ENCODE measurements around the gene FREM3.
"Not testable (repeated sequence)": the region's sequence is repeated elsewhere in the genome, so short reads cannot be mapped to it uniquely, and the experiment has no call there.

FREM3 gene

DNA sequence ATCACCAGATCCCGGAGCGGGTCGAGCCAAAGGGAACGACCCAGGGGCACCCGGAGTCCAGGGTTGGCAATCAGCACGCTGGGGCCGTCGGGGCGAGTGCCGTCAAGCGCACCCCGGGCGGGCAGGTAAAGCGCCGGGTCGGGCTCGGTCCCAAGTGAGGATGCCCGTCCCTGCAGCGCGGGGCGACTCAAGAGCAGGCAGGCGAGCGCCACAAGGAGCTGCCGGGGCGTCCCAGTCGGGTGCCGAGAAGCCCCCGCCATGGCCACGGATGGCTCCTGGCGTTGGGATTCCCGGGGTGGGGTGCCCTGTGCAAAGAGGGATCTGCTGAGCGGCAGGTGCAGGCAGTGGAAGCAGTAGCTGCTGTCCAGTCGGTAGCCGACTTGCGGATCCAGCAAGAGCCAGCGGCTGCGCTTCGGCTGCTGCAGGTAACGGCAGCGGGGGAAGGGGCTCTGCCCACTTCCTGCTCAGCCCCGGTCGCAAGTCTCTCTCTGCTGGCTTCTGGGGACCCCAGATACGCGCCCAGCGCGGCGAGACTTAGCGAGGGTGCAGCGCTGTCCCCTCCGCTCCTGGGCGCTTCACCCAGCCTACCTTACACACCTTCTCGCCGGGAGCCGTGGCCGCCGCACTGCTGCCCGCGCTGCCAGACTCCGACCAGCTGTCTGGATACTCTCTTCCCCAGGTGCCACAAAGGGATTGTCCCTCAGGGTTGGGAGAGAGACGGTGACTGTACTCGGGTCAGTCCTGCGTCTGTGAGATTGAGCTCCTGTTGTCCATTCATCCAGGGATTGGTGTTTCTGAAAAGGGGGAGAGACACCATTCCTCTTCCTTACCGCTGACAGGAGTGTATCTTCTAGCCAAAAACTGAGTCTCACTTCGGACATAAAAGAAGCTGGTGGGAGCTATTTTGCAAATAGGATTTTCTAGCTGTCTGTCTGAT lies at the start of gene FREM3:
TSS of gene FREM3 (minus strand) at position 260 of the 937 bp plus-strand sequence. CDS start at position 260, 0 bp downstream.
- DNase-seq: peak; percentile 21 to 29

DNA sequence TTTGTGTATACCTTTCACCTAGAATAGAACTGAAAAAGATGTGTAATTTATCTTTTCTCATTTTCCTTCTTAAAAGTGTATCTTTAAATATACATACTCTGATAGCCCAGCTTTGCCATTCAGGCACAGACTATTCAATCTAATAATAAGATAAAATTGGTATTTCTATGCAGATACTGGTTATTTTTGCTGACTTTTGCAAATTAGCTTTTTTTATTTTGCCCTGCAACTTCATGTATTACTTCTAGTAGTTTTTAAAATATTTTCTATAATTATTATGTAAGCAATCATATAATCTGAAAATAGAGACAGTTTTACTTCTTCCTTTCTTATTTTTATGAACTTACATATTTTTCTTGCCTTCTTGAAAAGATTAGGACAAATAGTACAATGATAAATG lies 45.4 kb upstream of the FREM3 start:
- no peak for DNase-seq

DNA sequence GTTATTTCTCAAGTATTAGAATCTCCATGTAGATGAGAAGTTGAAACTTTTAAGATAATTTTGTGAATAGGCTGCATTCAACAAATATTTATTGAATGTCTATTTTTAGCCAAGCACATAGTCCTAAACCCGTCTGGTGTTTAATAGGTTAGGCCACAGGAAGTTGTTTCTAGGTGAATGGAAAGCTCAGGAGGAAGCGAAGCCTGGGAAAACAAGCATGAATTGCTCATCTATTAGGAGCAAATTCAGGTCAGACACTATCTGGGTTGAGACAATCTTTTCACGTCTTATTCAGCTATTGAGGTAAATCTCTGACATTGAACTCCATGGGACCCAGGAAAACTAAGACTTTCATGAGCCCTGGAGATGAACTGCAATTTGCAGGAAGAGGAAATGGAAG lies 43.1 kb upstream of the FREM3 start:
- no peak for DNase-seq

DNA sequence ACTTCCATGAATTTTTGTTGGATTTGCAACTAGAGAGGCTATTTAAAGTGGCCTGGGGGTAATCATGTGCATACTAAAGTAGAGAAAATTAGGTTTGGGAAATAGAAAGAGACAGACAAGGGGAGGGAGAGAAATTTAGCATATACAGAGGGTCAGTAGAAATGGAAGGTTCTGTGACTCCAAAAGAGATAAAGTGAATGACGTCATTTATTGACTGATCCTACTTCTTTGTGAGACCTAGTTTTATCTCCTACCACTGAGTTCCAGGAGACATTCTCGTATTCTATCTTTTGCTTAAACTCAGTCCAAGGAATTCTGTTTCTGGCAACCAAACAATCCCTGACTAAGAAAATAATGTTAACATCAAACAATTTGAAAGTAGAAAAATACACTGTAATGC lies 42.4 kb upstream of the FREM3 start:
- no peak for DNase-seq

DNA sequence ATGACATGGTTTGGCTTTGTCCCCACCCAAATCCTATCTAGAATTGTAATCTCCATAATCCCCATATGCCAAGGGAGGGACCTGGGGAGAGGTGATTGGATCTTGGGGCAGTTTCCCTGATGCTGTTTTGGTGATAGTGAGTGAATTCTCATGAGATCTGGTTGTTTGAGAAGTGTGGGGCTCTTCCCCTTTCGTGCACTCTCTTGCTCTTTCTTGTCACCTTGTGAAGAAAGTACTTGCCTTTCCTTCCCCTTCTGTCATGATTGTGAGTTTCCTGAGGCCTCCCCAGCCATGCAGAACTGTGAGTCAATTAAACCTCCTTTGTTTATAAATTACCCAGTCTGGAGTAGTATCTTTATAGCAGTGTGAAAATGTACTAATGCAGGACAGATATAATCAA lies 36.4 kb upstream of the FREM3 start:
- DNase-seq: no peak

DNA sequence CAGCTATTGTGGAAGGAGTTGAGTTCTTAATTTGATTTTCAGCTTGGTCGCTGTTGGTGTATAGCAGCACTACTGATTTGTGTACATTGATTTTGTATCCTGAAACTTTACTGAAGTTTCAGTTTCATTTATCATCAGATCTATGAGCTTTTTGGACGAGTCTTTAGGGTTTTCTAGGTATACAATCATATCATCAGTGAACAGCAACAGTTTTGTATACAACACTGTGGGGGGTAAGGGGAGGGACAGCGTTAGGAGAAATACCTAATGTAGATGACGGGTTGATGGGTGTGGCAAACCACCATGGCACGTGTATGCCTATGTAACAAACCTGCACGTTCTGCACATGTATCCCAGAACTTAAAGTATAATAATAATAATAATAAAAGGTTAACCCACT lies 35.6 kb upstream of the FREM3 start:
- DNase-seq: not testable (repeated sequence)

DNA sequence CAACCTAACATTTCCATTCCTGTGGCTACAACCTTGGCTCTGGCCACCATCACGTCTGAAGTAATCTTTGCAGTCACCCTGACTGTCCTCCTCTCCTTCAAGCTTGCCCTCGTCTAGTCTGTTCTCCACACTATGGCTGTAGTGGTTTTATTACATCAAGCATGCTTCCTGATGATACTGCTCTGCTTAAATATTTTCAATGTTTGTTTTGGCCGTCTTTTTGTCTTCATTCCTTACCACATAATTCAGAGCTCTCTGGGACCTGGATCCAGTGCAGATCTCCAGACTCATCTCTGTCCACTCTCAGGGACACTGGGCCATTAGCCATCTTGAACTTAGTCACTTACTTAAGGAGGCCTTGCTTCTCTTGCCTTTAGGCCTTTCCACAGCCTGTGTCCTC lies 27.7 kb upstream of the FREM3 start:
- no peak for DNase-seq

DNA sequence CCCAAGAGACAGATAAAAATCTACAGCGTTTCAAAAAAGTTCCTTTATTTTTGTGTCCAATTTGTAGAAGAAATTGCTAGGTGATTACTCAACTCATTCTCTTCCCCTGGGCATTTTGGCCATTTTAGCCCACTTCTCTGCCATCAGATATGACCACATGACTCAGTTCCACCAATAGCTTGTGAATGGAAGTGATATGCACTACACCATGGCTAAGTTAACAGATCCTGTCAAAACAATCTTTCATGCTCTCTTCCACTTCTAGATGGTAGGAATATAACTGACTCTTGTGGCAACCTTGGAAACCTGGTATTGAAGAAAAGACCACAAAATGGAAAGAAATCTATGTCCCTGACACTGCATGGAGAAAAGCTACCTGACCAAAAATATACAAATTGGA lies 26.2 kb upstream of the FREM3 start:
- no peak for DNase-seq

DNA sequence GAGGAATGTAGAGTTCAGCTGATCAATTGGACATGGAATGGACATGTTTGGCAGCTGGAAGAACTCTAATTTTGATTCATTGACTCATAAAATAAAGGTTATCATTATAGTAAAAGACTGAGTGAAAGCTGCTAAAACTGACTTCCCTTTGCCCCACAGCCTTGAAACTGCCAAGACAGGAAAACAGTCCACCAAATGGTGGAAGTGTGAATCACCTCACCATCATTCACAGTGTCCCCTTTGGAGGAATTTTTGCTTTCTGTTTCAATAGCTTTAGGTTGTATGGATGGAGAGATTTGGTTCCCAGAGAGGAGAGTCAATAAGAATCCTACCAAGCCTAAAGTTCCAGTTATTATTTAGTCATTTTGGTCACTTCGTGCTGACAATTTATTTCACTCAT lies 20.8 kb upstream of the FREM3 start:
- no peak for DNase-seq

DNA sequence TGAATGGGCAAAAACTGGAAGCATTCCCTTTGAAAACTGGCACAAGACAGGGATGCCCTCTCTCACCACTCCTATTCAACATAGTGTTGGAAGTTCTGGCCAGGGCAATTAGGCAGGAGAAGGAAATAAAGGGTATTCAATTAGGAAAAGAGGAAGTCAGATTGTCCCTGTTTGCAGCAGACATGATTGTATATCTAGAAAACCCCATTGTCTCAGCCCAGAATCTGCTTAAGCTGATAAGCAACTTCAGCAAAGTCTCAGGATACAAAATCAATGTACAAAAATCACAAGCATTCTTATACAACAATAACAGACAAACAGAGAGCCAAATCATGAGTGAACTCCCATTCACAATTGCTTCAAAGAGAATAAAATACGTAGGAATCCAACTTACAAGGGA lies 18.3 kb upstream of the FREM3 start:
- DNase-seq: not testable (repeated sequence)

DNA sequence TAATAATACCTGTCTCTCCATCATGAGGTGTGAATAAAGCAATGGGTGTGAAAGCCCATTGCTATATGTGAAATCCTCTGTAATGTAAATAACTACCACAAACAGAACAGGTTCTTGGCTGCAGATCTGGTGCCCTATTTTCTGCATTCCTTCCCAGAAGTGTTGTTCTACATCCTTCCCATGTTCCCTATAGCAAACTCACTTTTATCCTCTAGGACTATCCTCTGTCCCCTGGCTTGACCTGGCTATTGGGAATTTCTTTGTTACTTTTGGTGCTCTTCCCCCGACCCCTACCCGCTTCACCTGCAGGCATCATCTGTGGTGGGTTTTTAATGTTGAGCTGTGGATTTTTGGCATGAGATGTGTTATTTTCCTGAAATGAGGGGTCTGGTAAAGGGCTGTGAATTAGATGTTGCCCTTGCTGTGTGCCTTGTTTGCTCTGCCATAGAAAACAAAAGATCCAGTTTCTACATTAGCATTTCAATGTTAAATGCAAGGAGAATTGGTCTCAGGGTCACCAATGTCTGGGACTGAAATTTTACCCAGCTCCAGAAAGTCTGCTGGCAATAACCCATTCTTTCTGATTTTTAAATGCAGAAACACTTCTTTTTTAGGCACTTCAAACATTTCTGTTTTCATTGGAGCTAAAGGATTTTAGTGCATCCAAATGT lies 13.6 kb upstream of the FREM3 start:
- DNase-seq: no peak

DNA sequence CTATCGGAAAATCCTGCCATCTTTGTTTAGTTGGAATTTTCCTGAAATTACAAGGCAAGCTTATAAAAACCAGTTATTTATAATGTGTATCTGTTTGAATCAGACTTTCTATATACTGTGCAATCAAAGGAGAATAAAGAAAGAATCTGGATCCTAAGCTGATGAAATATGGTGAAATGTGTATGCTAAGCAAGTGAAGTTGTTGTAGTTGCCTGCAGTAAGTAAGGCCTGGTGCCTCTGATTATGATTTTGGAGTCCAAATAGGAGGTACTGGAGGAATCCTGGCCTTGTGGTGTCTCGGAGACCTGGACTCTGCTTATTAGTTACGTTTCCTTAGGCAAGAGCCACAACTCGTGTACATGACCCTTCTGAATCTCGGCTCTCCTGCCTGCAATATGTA lies 13.1 kb upstream of the FREM3 start:
- no peak for DNase-seq

DNA sequence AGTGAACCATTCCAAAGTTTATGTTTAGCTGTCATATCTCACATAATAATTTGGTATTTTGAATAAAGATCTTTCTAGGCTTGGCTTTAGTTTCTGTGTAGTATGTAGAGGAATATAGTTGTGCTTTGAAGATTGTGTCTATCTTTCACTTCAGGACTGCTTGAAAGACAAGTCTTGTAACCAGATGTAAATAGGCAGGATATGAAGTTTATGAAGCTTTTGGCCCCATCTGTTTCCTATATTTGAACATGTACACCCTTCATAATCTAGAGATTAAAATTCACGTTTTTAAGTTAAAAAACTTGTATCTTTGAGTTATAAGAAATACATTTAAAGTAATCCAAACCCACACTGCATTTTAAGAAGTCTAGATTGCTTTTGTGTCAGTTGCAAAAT lies 11.7 kb upstream of the FREM3 start:
- no peak for DNase-seq

DNA sequence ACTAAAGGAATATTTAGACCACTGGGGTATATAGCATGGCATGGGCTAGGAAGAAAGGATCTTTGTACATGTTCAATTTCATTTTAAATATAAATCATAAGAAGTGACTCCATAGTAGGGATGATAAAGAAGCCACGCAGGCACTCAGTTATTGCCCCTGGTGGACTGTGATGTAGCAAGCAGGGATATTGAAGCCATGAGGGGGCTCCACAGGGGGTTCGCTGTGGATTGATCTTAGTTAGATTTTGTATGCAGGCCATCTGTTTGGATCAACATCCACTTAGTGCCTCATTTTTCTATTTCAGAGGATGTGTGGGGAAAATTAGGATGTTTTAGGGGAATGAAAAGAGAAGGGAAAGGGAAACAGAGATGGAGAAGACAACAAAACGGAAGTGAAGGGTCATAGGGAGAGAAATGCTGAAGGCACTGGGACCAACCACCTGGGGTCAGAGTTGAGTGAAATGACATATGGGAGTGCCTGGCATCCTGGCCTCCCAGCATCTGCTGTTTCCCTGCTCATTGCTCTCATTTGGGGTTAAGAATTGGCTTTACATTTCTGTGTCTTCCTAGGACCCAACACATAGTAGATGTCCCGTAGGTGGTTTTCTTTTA lies 11.2 kb upstream of the FREM3 start:
- no peak for DNase-seq

DNA sequence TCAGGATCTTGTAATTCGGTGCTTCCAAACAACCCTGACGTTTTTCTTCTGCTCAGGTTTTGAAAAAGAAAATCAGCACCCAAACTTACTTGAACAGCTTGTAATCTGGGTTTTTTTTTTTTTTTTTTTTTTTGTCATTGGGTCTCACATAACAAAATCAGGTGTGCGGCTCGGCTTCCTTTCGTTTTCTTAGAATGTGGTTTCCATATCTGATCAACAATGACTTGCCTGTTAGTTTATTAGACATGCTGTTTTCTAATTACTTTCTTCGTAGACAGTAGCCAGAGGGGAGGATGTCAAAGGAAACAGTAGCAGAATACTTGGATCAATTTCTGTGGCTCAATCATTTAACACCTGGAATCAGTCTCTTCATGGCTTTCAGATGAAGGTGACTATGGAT lies 890 bp upstream of the FREM3 start:
- DNase-seq: no peak

DNA sequence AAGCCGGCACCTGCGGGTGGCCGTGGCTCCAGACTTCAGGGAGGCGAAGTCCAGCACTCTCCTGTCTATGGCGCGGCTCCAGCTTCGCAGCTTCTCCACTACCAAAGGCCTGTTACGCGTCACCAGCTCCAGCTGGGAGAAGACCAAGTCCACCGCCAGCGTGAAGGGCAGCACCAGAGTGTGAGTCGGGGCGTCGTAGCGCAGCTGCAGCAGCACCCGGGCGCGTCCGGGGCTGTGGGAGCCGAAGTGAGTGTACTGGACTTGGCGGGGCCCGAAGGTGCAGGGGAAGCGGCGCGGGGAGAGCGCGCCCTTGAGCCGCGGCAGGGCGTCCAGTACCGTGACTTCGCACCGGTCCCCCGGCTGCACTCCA lies 444 bp downstream of the FREM3 start:
- peak in 1 of 2 experiments; percentile 18 for DNase-seq

DNA sequence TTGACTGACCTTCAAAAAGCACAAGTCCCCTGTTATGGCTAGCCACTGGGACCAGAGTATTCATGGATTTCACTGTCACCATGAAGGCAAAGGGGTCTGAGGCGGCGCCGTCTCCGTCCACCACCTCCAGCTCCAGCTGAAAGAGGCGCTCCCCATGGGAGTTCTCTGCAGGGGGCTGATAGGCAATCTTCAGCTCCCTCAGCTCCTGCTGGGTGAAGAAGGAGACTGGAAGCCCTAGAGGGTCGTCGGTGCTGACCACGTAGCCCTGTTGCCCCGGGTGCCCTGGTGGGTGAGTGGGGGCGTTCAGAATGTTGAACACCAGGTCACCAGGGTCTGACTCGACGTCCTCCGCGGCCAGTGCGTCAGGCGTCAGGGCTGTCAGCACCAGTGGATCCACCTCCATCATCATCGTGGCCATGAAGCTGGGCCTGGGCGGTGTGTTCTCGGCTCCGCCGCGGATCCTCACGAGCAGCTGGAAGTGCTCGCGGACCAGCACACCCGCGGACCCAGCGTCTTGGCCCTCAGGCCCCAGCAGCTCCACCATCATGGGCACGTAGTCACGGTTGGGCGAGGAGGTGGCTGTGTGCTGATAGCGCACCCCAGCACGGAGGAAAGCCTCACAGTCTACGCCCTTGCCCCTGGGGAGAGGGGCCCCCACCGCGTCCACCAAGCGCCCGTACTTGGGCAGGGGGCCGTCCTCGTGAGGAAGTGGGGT lies 987 bp downstream of the FREM3 start:
- no peak for DNase-seq

DNA sequence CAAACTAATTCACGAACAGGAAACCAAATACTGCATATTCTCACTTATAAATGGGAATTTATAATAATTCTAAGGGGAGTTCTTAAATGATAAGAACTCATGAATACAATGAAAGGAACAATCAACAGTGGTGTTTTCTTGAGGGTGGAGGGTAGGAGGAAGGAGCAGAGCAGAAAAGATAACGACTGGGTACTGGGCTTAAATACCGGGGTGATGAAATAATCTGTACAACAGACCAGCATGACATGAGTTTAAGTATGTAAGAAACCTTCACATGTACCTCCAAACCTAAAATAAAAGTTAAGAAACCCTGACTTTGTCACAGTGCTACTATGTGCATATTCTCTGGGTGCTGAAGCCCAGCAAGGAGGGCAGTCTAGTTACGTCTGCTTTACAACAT lies 6.6 kb downstream of the FREM3 start:
- DNase-seq: no peak

DNA sequence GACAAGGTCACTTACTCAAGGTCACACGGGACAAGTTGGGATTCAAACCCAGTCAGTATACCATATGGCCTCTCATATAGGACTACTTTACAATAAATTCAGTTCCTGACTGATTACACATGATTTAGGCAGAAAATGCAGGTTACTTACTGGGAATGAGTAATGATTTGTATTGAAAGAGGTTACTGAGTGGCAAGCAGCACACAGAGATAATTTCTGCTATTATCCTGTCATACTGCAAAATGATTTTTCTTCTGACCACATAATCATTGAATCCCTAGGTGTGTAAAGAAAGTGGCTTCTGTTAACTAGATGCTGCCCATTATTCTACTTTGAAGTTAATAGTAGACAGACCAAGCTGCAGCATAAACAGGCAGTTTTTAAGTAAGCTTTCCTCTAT lies 8.2 kb downstream of the FREM3 start:
- no peak for DNase-seq

DNA sequence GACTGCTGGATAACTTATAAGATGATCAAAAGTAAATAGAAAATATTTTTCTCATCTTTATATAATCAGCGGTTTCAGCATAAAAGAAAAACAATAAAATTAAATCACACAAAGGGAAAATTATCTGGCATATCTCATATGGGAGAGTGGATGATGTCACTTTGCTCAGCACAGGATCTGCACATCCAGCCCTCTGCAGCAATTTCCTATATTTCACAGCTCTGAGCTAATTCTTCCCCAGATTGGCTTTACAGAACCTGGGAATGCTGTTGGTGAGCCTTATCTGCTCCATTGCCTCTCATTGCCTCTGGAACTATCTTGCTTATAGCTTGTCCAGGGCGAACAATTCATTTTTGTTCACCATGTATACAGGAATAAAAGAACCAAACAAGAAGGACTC lies 21.0 kb downstream of the FREM3 start:
- DNase-seq: no peak

DNA sequence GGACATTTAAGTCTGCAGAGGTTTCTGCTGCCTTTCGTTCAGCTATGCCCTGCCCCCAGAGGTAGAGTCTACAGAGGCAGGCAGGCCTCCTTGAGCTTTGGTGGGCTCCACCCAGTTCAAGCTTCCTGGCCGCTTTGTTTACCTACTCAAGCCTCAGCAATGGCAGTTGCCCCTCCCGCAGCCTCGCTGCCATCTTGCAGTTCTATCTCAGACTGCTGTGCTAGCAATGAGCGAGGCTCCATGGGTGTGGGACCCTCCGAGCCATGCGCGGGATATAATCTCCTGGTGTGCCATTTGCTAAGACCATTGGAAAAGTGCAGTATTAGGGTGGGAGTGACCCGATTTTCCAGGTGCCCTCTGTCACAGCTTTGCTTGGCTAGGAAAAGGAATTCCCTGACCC lies 26.8 kb downstream of the FREM3 start:
- DNase-seq: not testable (repeated sequence)

DNA sequence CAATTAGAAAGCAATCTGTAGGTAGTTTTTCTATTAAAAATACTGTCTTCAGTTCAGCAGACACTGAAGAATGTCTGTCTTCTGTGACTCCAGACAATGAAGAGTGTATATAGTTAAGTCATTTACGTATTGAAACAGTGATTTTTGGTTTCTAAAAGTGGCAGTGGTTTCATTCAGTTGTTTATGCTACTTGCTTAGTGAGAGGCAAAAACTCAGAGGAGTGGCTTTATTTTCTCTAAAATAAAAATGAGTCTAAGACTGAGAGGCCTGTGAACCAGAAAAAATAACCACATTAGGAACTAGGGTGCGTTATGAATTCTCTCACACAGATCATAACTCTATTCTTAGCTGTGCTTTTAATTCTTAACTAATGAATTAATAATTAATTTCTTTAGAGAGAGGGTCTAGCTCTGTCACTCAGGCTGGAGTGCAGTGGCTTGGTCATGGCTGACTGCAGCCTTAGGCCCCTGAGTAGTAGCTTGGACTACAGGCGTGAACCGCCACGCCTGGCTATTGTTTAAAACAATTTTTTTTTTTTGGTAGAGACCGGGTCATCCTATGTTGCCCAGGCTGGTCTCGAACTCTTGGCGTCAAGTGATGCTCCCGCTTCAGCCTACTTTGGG lies 31.4 kb downstream of the FREM3 start:
- no peak for DNase-seq

DNA sequence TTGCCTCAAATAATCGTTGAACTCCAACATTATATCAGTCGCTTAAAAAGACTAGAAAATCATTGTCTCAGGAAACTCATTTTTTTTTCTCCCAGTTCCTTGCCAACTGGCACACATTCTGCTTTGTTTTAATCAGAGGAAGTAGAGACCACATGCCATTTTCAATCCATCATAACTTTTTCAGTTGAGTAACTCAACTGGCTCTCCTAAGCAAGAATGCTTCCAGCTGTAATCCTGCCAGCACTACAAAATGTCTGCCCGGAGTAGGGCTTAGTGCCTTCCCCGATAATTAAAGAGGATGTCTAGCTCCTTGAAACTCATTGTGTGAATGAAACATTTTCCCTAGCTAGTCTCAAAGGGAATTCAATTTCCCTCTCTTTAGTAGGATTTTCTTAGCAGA lies 33.0 kb downstream of the FREM3 start:
- no peak for DNase-seq

Measured in activated T-cell treated with anti-CD3 and anti-CD28 coated beads, Interleukin-2, amount 50 U/mL, for 48 hours (primary cell).